GM23248 (cell line): Measurements from ENCODE around the gene MIOX. TPM values are rescaled to one million over a fixed set of nuclear protein-coding genes. Genes with fewer than 3 reads are reported as not detected.

Experiments
- DNase-seq: peaks from one replicate; pipeline ENCODE4 v3.0.0-alpha.2; 2015
- H2AFZ ChIP-seq: fragments of 200-600 bp; sonication (generic); 2 replicates; pipeline ENCODE4 v1.6.1; 2016; ENCODE audit warnings: antibody characterized with exemption
- H3F3A ChIP-seq: fragments of 200-600 bp; sonication (generic); 2 replicates; pipeline ENCODE4 v1.6.1; 2016; ENCODE audit warnings: mild to moderate bottlenecking, antibody characterized with exemption, mixed run types; ENCODE audit not compliant: insufficient read depth
- H3K27ac ChIP-seq: fragments of 200-600 bp; sonication (generic); 2 replicates; pipeline ENCODE4 v1.5.1; 2016; ENCODE audit warnings: mild to moderate bottlenecking
- H3K27me3 ChIP-seq: fragments of 200-600 bp; sonication (generic); replicated peaks from 2 replicates; pipeline ENCODE4 v1.6.1; 2016; ENCODE audit warnings: mild to moderate bottlenecking; ENCODE audit not compliant: insufficient read depth
- H3K36me3 ChIP-seq: fragments of 200-600 bp; sonication (generic); 2 replicates; pipeline ENCODE4 v1.6.1; 2016; ENCODE audit warnings: low read depth, mild to moderate bottlenecking
- H3K4me1 ChIP-seq: fragments of 200-600 bp; sonication (generic); 2 replicates; pipeline ENCODE4 v1.6.1; 2016; ENCODE audit warnings: mild to moderate bottlenecking; ENCODE audit not compliant: insufficient read depth
- H3K4me2 ChIP-seq: fragments of 200-600 bp; sonication (generic); one replicate; pipeline ENCODE4 v1.6.1; 2016; ENCODE audit warnings: mild to moderate bottlenecking; ENCODE audit not compliant: unreplicated experiment
- H3K4me3 ChIP-seq: fragments of 200-600 bp; sonication (generic); 2 replicates; pipeline ENCODE4 v1.5.1; 2016; ENCODE audit warnings: mild to moderate bottlenecking
- H3K79me2 ChIP-seq: fragments of 200-600 bp; sonication (generic); 2 replicates; pipeline ENCODE4 v1.6.1; 2016; ENCODE audit warnings: mild to moderate bottlenecking; ENCODE audit not compliant: insufficient read depth
- H3K9ac ChIP-seq: fragments of 200-600 bp; sonication (generic); 2 replicates; pipeline ENCODE4 v1.6.1; 2016; ENCODE audit warnings: mild to moderate bottlenecking
- H3K9me2 ChIP-seq: fragments of 200-600 bp; sonication (generic); 2 replicates; pipeline ENCODE4 v1.6.1; 2016; ENCODE audit warnings: mixed run types, mild to moderate bottlenecking, moderate library complexity; ENCODE audit not compliant: insufficient read depth
- H3K9me3 ChIP-seq: fragments of 200-600 bp; sonication (generic); one replicate; pipeline ENCODE4 v1.6.1; 2017; ENCODE audit warnings: low read depth
- H4K20me1 ChIP-seq: fragments of 200-600 bp; sonication (generic); 2 replicates; pipeline ENCODE4 v1.6.0; 2016; ENCODE audit not compliant: insufficient read depth
- EZH2 ChIP-seq: fragments of 200-600 bp; sonication (generic); IDR thresholded peaks from 2 replicates; pipeline ENCODE4 v1.6.1; 2018; ENCODE audit warnings: antibody characterized with exemption, mild to moderate bottlenecking; ENCODE audit not compliant: insufficient read depth, poor library complexity, severe bottlenecking
- EZH2phosphoT487 ChIP-seq: fragments of 200-600 bp; sonication (generic); IDR thresholded peaks from 2 replicates; pipeline ENCODE4 v1.6.1; 2018; ENCODE audit warnings: antibody characterized with exemption, moderate library complexity, mild to moderate bottlenecking, low read depth; ENCODE audit not compliant: insufficient read depth
- WGBS, 2 experiments: methylation state at CpG; one replicate each; pipeline ENCODE4 v1.1.6; 2015 to 2017; ENCODE audit warnings: low lambda C conversion rate in 2 of 2, low coverage in 1 of 2; ENCODE audit errors: missing lambda C conversion rate in 2 of 2; 5-methylcytosine and 5-hydroxymethylcytosine counted together
- in situ Hi-C: fragments of 300-500 bp; cut with MboI; formaldehyde crosslinking; loops from 2 replicates; pipeline ENCODE4 v1.15.0; 2020
- polyA plus RNA-seq: library from polyadenylated mRNA; unstranded; fragments of >200 nt; fragmentation: Nextera tagmentation; extraction: Ambion mirVana; gene quantifications from 2 replicates; pipeline ENCODE4 v1.2.1, GENCODE V29; 2016
- total RNA-seq: library from RNA; depleted of rRNA; stranded (reverse); fragments of >200 nt; shearing (Covaris generic); gene quantifications from 2 replicates; pipeline ENCODE4 v1.2.3, GENCODE V29; 2014

The MIOX gene
- total and polyA plus RNA-seq, 2 experiments from 2014 or later = 0.16 TPM; not detected in 1

- H3K27ac ChIP-seq = no peak overlapping the region
- H2AFZ ChIP-seq = no peak overlapping the region
- H3K36me3 ChIP-seq = no peaks in the 10 kb centered on the region
- no peaks in the 10 kb centered on the region for H3K79me2 ChIP-seq
- 71 to 74% methylated on average over 25 to 28 of the region's 31 CpGs for WGBS, 2 experiments
- TF ChIP-seq EZH2phosphoT487 (no peak), EZH2 (no peak)
- in situ Hi-C loops = no loop called here
- no peaks in the 10 kb centered on the region for H4K20me1 ChIP-seq
- H3K9me2 ChIP-seq = no peaks in the 10 kb centered on the region
- no peak for DNase-seq
- no peaks in the 10 kb centered on the region for H3K4me1 ChIP-seq
- H3K9me3 ChIP-seq = no peaks in the 10 kb centered on the region
- no peaks in the 10 kb centered on the region for H3K27me3 ChIP-seq
- no peaks in the 10 kb centered on the region for H3F3A ChIP-seq
- H3K9ac ChIP-seq = no peak overlapping the region
- no peak overlapping the region for H3K4me3 ChIP-seq
- H3K4me2 ChIP-seq = no peak overlapping the region
Observed at GRCh38 chr22:50489363-50490243, 2.9 kb downstream of the MIOX start.

GRCh38 chr22:50490531-50491308, 4.1 kb downstream of the MIOX start:
- Histone ChIP-seq H3K4me1 (no peaks in the 10 kb centered on the region), H3F3A (no peaks in the 10 kb centered on the region), H2AFZ (no peak overlapping the region), H3K9me3 (no peaks in the 10 kb centered on the region), H3K27ac (no peak overlapping the region), H3K9ac (no peak overlapping the region), H3K9me2 (no peaks in the 10 kb centered on the region), H3K27me3 (no peaks in the 10 kb centered on the region), H3K79me2 (no peaks in the 10 kb centered on the region), H4K20me1 (no peaks in the 10 kb centered on the region), H3K36me3 (no peaks in the 10 kb centered on the region), H3K4me3 (no peak overlapping the region), H3K4me2 (no peak overlapping the region)
- 80 to 81% methylated on average over 27 of the region's 27 CpGs for WGBS, 2 experiments
- TF ChIP-seq EZH2phosphoT487 = no peak
- TF ChIP-seq EZH2 = no peak
- in situ Hi-C loops = no loop called here
- DNase-seq = no peak

- no peaks in the 10 kb centered on the region for H3K27me3 ChIP-seq
- no peak overlapping the region for H3K9ac ChIP-seq
- no peaks in the 10 kb centered on the region for H3K4me1 ChIP-seq
- no peak for DNase-seq
- no peak overlapping the region for H3K27ac ChIP-seq
- H3K9me3 ChIP-seq = no peaks in the 10 kb centered on the region
- H4K20me1 ChIP-seq = no peaks in the 10 kb centered on the region
- no peaks in the 10 kb centered on the region for H3K79me2 ChIP-seq
- TF ChIP-seq EZH2 (no peak), EZH2phosphoT487 (no peak)
- H3K36me3 ChIP-seq = no peaks in the 10 kb centered on the region
- no peaks in the 10 kb centered on the region for H3K9me2 ChIP-seq
- no peak overlapping the region for H3K4me2 ChIP-seq
- H2AFZ ChIP-seq = no peak overlapping the region
- WGBS, 2 experiments = 60% methylated on average over 6 of the region's 6 CpGs
- peaks cover 16% of the 10 kb centered on the region; the same call in 1 of the 2 replicates for H3F3A ChIP-seq
- in situ Hi-C loops = no loop called here
- no peak overlapping the region for H3K4me3 ChIP-seq
Observed at GRCh38 chr22:50497093-50497492, 10.4 kb downstream of the MIOX start.

GRCh38 chr22:50498322-50498890, 11.7 kb downstream of the MIOX start:
- Histone ChIP-seq H3K4me2 (no peak overlapping the region), H2AFZ (no peak overlapping the region), H3K9me2 (no peaks in the 10 kb centered on the region), H3K27me3 (no peaks in the 10 kb centered on the region), H3K36me3 (no peaks in the 10 kb centered on the region), H3K27ac (no peak overlapping the region), H3K4me1 (no peaks in the 10 kb centered on the region), H3K4me3 (no peak overlapping the region), H3K9ac (no peak overlapping the region), H4K20me1 (no peaks in the 10 kb centered on the region), H3F3A (peaks cover 16% of the 10 kb centered on the region; the same call in 1 of the 2 replicates), H3K79me2 (no peaks in the 10 kb centered on the region), H3K9me3 (no peaks in the 10 kb centered on the region)
- TF ChIP-seq EZH2phosphoT487 (no peak), EZH2 (no peak)
- 6 to 14% methylated on average over 12 to 13 of the region's 13 CpGs for WGBS, 2 experiments
- in situ Hi-C loops = no loop called here
- DNase-seq = peak; percentile 79
